Epidermal melanocyte (primary cell): ENCODE results near the gene BEST3.

Experiments used
- DNase-seq: peaks from one replicate; pipeline ENCODE4 v3.0.0; 2011; ENCODE audit warnings: low spot score; ENCODE audit not compliant: insufficient read length

BEST3 gene

DNA sequence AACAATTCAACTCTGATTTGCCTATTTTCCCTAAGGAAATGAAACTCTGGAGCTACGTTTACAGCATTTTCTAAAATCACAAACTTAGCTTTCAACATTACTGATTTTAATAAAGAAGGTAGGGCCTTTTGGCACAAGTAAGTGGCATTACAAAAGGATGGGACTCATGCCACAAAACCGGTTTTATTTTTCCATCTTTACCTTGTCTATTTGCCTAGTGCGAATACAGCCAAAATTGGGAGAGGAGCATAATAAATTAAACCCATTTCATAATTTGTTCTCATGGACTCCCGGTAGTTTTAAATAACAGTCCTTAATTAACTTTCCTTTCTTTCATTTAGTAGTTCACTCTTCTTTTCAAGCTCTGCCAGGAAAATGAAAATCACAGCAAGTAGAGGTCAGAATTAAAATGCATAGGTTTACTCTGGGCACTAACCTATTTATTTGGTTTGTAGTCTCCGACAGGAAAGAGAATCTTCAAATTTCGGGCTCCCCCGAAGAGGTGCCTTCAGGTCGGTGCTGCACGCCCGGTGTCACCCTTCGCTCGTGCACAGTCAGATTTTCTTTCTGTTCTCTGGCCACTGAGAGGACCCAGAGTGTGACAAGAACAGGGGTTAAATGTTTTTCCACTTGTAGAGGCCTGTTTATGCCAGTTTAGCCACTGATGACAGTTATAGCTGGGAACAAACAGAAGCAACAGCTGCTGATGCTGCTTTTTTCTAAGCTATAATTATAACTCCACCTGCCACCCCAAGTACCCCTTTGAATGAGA lies at the start of gene BEST3:
BEST3 (minus strand) TSS at position 535 of the 772 bp plus-strand sequence. CDS start 1,505 bp downstream, outside the sequence.
- DNase-seq, result no peak

DNA sequence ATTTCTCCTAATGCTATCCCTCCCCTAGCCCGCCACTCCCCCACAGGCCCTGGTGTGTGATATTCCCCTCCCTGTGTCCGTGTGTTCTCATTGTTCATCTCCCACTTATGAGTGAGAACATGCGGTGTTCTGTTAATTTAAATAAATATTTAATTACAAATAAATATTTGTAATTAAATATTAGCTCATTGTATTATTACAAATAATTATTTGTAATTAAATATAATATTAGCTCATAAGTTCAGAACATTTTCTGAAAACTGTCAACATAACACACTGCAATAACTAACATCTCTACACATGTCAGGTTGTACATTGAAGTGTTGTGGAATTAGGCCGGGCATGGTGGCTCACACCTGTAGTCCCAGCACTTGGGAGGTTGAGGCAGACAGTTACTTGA lies 45.0 kb upstream of the BEST3 start:
- DNase-seq, result no peak

DNA sequence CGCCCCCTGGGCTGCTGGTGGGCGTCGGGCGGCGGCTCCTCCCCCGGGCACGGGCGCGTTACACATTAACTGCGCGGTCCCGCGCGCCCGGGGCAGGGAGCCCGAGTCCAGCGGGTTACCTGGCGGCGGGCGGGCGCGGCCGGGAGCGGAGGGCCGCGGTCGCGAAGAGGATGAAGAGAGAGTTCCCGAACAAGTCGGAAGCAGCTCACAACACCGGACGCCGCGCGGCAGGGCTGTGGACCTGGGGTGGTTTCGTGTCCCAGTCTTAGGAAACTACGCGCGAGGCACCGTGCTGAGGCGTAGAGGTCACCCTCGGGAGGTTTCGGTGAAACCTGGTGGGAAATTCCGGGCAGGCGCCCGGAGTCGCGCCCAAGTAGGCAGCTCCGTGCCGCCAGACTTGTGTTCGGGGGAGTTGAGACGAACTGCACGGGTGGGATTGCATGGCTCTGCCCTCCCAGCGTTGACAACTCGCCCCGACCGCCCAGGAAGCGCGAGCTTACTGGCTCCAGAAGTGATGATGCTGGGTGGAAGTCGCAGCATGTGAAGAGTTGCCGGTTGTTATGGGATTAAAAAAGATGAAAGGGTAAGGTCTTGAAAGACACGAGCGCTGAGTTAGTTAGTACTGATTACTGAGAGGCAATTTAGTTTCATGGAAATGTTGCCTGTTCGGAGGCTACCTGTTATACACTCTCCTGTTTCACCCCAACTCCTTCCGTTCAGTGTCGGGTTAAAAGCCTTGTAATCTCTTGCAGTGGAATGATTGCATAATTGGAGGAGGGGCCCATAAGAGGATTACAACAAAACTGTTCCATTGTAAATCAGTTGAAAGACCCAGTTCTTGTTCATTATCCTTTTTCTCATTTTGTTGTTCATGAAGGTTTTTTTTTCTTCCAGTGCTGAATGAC lies 40.4 kb upstream of the BEST3 start:
- no peak for DNase-seq

DNA sequence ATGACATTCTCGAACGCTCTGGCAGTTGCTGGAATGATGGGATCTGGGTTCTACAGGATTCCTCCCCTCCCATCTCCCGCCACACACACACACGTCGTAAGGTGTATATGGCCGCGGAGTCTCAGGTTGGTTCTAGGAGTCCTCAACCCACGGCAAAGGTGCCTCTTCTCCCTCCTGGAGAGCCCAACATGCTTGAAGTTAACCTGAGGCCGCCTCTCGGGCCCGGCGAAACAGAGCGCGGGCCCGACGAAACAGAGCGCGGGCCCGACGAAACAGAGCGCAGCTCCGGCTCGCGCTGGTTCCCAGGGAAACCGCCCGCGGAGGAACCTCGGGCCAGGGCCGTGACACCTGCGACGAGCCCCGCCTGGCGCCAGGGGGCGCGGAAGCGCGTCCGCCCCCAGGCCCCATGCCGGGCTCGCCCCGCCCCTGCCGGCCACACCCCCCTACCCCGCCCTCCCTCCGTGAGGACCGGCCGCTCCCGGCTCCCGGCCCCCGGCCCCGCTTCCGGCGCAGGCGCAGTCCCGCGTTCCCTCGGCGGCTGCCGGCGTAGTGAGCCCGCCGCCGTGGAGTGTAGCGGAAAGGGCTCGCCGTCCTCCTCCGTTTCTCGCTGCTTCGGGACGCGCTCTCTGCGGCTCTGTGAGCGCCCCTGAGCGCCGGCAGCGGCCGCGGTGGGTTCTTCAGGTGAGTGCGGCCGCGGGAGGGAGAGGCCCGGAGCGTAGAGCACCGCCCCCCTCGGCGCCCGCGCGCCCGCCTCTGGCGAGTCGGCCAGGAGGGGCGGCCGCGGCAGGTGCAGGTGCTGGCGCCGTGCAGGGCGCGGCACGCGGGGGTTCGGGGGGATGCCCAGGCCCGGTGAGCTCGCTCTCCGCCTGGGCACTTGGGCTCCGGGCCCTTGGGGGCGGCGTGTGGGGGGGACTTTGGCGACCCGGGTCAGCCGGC lies 39.5 kb upstream of the BEST3 start, which contains the start of gene RAB3IP:
RAB3IP (plus strand) TSS at position 510 of the 936 bp plus-strand sequence. CDS start 16,549 bp downstream, outside the sequence.
- peak; percentile 84 for DNase-seq

DNA sequence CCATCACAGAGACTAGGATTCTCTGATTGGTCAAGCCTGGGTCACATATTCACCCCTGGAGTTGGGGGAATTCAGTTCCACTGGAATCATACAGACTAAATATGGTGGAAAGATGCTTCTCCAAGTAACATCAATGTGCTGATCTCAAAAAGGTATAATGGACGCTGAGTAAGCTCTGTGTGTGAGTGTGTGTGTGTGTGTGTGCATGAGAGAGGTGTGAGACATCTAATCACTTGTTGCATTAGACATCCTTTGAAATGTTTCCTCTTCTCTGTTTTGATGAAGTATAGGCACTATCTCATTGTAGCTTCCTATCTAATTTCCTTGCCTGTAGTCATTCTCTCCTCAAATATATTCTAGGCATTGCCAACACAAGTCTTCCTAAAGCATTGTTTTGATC lies 34.5 kb upstream of the BEST3 start:
- DNase-seq, result no peak

DNA sequence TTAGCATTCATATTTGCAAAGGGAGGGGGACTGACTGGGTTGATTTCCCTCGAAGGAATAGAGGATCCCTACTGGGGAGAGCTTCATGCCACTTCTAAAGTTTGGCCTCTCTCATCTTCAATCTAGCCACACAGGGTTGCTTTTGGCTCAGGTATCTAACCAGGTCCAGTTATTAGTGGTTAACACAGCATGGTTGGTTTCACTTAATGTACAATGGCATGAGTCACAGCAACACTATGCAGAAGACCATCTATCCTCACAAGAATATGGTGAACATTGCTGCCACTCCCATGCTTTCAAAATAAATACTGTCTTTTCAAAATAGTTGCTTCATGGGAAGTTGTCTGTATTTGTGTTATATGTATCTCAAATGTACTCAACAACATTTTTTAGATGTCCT lies 33.0 kb upstream of the BEST3 start:
- no peak for DNase-seq

DNA sequence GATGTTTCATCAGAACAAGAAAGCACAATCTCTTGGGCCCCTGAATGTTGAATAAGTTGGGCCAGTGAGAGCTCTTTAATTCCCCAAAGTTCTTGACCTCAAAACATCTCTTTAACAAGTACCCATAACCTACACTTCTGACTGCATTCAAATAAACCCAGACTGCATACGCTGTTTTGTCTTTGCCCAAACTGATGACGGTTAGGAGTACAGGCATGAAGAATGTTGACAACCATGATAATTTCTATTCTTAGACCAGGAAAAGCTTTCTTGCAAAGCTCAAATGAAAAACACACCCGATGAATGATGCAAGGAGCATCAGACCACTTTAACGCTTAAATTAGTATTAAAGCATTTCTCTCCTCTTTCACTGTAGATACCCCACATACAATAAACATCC lies 27.8 kb upstream of the BEST3 start:
- no peak for DNase-seq

DNA sequence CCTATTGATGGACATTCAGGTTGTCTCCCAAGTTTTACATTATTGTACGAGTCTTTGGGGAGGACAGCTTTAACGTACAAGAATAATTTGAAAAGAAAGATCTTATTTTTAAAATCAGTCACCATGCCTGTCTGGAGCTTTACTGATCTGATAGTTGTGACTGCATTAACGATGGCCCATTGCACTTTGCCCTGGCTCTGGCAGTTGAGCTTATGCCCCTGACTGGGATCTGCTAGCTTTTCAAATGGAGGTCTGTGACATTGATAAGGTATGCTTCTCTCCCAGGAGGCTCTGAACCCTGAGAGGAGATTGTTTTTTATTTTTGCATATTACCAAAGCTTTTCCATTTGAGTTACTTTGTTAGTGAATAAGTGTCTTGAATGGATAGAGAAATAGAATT lies 21.6 kb upstream of the BEST3 start:
- no peak for DNase-seq

DNA sequence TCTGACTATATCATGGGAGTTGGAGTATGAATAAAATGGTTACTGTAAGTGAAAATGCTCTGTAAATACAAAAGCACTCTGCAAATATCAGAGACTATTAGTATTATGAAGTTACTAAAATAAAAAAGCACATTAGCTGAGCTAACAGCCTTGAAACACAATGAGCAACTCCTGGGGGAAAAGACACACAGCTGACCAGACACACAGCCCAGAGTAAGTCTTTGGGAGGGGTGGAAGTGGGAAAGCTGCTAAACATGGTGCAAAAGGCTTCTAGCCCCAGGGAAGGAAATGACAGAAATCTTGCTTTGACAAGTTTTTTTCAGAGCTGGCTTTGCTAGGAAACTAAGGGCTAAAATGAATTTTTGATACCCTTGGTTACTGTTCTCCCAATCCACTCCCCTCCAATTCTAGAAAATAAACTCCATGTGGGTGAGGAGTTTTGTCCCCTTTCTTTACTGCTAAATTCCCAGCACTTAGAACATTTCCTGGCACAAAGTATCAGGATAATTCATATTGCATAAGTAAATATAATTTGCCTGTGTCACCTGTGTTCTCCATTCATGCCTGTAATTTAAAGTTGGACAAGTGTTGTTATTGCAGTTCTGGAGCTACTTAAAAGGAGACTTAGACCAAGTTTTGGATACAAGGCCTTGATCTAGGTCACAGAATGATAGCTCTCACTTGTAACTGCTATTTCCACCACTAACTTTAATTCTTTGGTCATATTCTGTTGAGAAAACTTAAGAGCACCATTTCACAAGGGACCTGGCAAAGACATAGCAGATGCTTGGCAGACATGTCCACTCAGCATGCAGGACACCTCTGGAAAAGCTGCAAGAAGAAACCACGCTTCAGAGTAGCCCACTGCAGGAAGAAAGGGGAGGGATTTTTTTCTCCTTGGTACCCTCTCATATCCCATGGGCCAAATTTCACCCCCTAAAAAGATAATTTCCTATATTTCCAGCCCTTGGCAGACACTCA lies 20.5 kb upstream of the BEST3 start:
- DNase-seq, result no peak

DNA sequence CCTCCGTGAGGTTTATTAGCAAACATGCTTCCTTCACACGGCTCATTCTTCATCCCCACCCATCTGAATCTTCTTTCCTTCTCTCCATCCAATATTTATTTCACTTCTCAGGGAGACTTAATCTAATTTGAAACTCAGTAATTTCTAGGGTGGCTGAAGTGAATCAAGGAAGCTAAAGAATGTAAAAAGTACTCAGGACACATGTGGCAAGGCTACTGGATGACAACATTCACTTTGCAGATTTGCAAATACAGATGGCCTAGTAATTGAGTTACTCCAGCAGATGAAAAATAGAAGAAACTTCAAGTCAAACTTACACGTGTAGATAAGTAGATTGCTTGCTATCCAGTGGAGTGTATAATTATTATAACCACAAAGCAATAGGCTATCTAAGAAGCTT lies 15.4 kb upstream of the BEST3 start:
- DNase-seq, result no peak

DNA sequence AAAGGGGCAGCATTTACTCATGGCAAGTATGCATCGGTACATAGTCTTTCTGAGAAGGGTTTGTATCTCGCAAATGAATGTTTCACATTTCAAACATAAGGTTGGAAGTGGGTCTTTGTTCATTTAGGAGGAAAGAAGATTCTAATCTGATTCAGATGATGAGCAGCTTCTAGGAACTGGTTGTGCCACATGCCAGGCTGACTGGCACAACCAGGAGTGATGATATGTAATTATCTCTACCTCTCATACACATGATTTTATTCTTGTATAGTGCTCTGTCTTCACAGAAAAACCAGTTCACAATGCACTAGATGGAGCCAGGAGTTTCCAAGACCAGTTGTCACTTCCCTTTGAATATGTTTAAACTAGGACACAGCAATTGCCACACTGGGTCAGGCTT lies 13.7 kb upstream of the BEST3 start:
- no peak for DNase-seq

DNA sequence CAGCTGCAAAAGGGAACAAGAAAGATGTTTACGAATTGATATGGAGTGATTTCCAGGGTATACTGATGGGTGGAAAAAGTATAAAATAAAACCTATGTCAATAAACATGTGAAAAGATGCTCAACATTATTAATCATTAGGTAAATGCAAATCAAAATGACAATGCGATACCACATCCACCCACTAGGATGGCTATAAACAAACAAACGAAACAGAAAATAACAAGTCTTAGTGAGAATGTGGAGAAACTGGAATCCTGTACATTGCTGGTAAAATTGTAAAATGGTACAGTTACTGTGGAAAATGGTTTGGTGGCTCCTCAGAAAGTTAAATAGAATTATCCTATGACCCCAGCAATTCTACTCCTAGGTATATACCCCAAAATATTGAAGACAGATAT lies 9.5 kb upstream of the BEST3 start:
- DNase-seq, result no peak

DNA sequence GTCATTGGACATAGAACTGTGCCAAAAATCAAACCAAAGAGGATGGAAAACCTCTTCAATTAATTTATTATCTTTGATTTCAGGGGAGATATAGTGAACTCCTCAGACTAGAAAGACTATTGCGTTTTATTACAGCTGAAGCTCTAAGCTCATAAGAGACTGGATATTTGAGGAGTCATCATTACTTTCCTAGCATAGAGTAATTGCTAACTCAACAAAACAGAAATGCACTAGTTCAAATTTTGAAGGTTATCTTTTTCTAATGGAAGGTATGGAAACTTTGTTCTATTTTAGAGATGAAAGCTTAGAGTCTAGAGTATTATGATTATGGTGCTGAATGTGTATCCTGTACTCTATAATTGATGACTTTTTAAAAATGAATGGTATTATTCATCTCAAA lies 5.3 kb upstream of the BEST3 start:
- no peak for DNase-seq

DNA sequence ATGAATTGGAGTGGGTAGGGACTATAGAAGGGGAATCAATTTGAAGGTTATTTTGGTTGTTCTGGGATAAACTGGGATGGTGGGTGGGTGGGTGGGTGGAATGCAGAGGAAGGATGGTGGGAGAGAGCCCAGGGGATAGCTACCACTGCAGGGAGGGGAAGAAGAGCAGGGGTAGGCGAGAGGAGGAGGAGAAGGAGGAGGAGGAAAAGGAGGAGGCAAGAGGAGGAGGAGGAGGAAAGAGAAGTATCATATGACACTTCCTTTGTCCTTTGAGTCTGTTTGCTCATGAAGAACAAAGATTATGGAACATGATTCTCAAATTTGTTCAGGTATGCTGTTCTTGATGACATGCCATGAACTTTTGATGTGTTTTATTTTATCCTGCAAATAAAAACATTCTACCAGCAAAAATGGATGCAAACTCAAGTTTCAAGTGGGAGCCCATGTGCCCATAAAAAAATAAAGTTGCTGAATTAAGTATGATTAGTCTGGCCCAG lies 4.1 kb upstream of the BEST3 start:
- DNase-seq, result no peak

DNA sequence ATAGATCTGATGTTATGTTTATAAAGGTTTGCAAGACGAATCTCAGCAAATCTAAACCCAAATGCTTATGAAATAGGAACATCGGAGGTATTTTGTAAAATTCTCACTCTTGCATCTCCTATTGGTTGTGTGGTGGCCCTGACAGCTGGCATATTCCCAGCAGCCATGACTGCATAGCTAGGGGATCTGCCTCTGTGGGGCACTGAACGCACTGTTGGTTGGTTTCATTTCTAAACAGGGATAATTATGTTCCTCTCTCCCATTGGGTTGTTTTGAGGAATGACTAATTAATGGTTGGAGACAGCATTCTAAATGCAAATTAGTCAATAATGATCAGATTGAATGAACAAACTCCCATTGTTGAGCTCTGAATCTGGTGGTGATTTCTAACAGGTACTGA lies 2.7 kb upstream of the BEST3 start:
- no peak for DNase-seq

DNA sequence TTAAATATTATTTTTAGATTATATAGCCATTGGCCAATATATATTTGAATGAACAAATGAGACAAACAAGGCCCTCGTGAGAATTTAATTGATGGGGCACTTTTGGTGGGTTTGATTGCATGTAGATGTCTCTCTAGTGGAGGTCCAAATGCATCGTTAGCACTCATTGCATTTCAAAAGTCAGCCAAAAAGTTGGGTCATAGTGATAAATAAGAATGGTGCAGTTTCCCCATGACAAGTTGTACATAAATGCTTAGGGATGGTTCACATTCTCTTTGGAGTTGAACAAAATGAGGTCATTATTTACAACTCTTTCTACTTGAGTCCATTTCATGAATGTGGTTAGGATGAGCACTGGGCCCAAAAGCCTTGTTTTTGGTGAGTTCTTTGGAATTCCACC lies 1.0 kb downstream of the BEST3 start:
- no peak for DNase-seq

DNA sequence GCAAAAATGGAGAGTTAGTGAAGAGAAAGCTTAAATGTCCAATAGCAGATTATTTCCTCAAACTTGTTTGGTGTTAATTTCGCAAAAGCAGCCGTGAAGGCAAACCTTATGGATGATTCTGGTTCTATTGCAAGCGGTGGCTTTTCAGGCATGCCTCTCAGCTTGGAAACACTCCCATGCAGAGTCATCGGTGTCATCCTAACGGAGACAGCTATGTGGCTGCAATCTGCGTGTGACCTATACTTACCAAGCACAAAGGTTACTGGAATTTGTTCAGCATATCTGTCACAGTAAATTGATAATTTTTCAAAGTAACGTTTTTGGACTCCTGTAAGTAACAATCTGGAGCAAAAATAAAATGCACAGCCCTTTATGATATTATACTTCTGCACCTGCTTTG lies 5.0 kb downstream of the BEST3 start:
- DNase-seq, result no peak

DNA sequence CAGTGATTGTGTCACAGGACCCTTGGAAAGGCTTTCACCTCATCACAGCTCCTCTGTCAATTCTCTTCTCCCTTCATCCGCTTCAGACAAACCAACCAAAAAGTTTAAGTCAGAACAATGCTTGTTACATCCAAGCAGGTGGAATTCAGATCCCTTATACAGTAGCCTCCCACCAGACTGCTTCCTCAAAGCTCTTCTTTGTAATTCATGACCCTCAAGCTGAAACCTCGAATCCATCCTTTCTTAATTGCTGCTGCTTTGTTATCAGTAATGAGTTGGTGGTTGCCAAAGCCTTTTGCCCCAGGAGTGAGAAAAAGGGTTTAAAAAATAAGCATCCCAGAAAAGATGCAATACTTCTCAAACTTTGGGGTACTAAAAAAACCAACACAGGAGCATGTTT lies 9.5 kb downstream of the BEST3 start:
- no peak for DNase-seq

DNA sequence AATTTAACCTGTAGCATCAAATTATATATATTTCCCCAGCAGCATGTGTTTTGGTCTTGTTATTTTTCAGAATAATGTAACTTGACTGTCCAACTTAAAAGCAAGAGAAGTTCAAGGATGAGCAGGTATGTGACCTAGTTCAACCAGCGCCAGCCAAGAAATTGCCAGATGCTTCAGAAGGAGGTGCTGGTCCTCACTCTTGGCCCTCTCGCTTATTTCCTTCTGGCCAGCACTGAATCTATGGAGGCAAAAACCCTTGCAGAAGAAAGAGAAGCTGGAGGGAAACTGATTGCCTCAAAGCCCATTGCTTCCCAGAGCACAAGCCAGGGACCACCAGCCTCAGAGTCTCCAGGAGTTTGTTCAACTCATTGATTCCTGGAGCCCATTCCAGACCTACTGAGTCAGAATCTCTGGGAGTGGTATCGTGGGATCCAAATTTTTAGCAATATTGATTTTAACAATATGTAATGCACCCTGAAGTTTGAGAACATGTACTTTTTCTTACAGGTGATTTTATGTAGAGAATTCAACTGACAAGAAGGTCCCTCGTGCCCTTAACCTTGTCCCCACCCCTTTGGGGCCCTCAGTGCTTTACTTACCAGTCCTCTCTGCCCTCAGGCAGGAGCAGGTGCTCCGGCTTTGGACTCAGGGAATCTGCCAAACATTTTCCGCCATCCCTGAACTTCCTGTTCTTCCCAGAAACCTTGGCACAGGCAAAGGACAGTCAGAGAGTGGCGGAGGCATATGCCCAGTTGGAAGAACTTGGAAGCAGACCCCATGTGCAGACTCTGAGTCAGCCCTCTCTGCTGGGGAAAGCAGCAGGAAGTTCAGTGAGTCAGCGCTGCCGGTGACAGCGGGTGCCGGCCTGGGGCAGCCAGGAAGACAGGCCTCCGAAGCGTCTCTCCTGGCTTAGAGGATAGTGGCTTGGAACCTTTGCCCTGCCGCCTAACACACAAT lies 10.4 kb downstream of the BEST3 start:
- DNase-seq, result peak; percentile 30
